Thyroid gland (tissue), 4 donors: ENCODE results near the gene PLCL1.

Source experiments
- POLR2A ChIP-seq, 2 donors: fragments of 450-650 bp; IDR thresholded peaks; one replicate each; pipeline ENCODE4 v1.6.1; 2017; ENCODE audit warnings: antibody characterized with exemption in 2 of 2, mild to moderate bottlenecking in 2 of 2, moderate library complexity in 1 of 2
- TF ChIP-seq, protein P1 (sequence below), 6 experiments: fragments of 200-600 bp in 3 of 6; fragments of 450-650 bp in 3 of 6; sonication (generic) in 3 of 6; IDR thresholded peaks; one replicate each; pipeline ENCODE4 v1.5.1; 2016 to 2019; ENCODE audit warnings: antibody characterized with exemption in 6 of 6, mild to moderate bottlenecking in 2 of 6, inconsistent platforms in 1 of 6, moderate library complexity in 1 of 6

- TF ChIP-seq, protein P1, sequence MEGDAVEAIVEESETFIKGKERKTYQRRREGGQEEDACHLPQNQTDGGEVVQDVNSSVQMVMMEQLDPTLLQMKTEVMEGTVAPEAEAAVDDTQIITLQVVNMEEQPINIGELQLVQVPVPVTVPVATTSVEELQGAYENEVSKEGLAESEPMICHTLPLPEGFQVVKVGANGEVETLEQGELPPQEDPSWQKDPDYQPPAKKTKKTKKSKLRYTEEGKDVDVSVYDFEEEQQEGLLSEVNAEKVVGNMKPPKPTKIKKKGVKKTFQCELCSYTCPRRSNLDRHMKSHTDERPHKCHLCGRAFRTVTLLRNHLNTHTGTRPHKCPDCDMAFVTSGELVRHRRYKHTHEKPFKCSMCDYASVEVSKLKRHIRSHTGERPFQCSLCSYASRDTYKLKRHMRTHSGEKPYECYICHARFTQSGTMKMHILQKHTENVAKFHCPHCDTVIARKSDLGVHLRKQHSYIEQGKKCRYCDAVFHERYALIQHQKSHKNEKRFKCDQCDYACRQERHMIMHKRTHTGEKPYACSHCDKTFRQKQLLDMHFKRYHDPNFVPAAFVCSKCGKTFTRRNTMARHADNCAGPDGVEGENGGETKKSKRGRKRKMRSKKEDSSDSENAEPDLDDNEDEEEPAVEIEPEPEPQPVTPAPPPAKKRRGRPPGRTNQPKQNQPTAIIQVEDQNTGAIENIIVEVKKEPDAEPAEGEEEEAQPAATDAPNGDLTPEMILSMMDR (IDR thresholded peaks at IDR 0.05), result no peak
- TF ChIP-seq POLR2A (IDR thresholded peaks at IDR 0.05), result no peak
Measured at GRCh38 chr2:198137733-198138132, 333.3 kb downstream of the PLCL1 start.
